Upper lobe of left lung (tissue), 4 donors: ENCODE measurements around the gene TNNI2.

Experiments
- EP300 ChIP-seq, 4 donors: sonication (generic); formaldehyde crosslinking; IDR thresholded peaks; one replicate each; pipeline ENCODE4 v1.5.1; 2017; ENCODE audit warnings: antibody characterized with exemption in 4 of 4, control low read depth in 2 of 4
- POLR2A ChIP-seq, 4 donors: fragments of 450-650 bp; IDR thresholded peaks; one replicate each; pipeline ENCODE4 v1.5.1; 2016 to 2017; ENCODE audit warnings: antibody characterized with exemption in 4 of 4, mild to moderate bottlenecking in 2 of 4
- POLR2AphosphoS5 ChIP-seq, 2 donors: sonication (generic); formaldehyde crosslinking; IDR thresholded peaks; one replicate each; pipeline ENCODE4 v1.5.1; 2017; ENCODE audit warnings: antibody characterized with exemption in 2 of 2
- TF ChIP-seq, protein P1 (sequence below), 6 experiments: fragments of 450-650 bp in 4 of 6; fragments of 200-600 bp in 2 of 6; sonication (generic) in 2 of 6; IDR thresholded peaks; one replicate each; pipeline ENCODE4 v1.5.1; 2016 to 2019; ENCODE audit warnings: antibody characterized with exemption in 6 of 6

DNA sequence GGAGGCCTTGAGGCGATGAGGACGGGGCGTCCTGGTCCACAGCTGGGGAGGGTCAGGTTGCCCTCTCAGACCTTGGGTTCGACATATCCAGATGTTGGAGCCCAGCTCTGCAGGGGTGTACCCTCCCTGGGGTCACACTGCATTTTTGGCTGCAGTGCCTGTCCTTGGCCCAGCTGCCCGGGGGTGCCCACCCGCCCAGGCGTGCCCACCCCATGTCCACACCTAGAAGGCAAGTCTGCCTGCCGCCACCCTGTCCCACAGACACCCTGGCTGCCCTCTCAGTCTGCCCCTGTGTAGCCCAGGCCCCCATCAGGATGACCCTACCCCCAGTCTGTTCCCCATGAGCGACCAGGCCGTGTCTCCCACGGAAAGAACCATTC, 17.1 kb downstream of the TNNI2 start:
- TF ChIP-seq, protein P1, sequence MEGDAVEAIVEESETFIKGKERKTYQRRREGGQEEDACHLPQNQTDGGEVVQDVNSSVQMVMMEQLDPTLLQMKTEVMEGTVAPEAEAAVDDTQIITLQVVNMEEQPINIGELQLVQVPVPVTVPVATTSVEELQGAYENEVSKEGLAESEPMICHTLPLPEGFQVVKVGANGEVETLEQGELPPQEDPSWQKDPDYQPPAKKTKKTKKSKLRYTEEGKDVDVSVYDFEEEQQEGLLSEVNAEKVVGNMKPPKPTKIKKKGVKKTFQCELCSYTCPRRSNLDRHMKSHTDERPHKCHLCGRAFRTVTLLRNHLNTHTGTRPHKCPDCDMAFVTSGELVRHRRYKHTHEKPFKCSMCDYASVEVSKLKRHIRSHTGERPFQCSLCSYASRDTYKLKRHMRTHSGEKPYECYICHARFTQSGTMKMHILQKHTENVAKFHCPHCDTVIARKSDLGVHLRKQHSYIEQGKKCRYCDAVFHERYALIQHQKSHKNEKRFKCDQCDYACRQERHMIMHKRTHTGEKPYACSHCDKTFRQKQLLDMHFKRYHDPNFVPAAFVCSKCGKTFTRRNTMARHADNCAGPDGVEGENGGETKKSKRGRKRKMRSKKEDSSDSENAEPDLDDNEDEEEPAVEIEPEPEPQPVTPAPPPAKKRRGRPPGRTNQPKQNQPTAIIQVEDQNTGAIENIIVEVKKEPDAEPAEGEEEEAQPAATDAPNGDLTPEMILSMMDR (IDR thresholded peaks at IDR 0.05) = no peak
- TF ChIP-seq POLR2A (IDR thresholded peaks at IDR 0.05) = no peak
- no peak for TF ChIP-seq POLR2AphosphoS5 (IDR thresholded peaks at IDR 0.05)
- no peak for TF ChIP-seq EP300 (IDR thresholded peaks at IDR 0.05)
